DND-41 (cell line): ENCODE measurements around the gene POR.

Experiments used
- EZH2 ChIP-seq: IDR thresholded peaks from 3 replicates; pipeline ENCODE4 v1.6.1; 2012; ENCODE audit warnings: borderline replicate concordance, low read depth, mild to moderate bottlenecking, moderate library complexity, low read length, inconsistent platforms; ENCODE audit not compliant: severe bottlenecking
- TF ChIP-seq, protein P1 (sequence below): IDR thresholded peaks from 2 replicates; pipeline ENCODE4 v1.5.1; 2012; ENCODE audit warnings: borderline replicate concordance, low read length, moderate library complexity, mild to moderate bottlenecking; ENCODE audit not compliant: poor library complexity, severe bottlenecking; ENCODE audit errors: extremely low read depth

DNA sequence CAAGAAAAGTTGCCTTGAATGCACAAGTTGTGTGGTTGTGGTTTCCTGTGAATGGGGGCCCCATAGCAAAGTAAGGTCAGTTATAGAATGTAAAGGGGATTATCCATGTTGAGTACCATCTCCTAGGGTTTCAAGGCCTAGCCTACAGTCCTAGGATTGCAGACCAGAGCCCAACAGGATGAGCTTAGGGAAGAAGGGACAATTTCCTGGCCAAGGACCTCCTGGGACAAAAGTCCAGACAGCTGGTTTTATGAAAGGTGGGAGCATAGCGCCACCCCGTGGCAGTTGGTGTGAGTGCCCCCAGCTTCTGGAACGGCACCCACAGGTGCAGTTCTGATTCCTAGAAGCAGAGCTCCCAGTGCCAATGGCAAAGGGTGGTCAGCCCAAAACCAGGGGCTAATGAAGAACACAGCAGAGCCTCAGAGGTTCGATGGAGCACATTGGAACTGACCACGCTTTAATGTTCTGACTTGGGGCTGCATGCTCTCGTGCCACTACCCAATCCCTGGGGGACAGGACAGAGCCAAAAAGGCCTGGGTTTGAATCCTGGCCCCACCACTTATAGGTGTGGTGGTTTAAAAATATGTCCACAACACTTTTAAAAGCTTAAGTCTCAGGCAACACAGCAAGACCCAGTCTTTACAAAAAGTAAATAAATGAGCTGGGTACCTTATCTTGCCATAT, 105.2 kb downstream of the POR start:
- TF ChIP-seq, protein P1, sequence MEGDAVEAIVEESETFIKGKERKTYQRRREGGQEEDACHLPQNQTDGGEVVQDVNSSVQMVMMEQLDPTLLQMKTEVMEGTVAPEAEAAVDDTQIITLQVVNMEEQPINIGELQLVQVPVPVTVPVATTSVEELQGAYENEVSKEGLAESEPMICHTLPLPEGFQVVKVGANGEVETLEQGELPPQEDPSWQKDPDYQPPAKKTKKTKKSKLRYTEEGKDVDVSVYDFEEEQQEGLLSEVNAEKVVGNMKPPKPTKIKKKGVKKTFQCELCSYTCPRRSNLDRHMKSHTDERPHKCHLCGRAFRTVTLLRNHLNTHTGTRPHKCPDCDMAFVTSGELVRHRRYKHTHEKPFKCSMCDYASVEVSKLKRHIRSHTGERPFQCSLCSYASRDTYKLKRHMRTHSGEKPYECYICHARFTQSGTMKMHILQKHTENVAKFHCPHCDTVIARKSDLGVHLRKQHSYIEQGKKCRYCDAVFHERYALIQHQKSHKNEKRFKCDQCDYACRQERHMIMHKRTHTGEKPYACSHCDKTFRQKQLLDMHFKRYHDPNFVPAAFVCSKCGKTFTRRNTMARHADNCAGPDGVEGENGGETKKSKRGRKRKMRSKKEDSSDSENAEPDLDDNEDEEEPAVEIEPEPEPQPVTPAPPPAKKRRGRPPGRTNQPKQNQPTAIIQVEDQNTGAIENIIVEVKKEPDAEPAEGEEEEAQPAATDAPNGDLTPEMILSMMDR, result peak; percentile 65
- TF ChIP-seq EZH2, result no peak
